Muscle layer of duodenum (tissue), 2 donors: Measurements from ENCODE around the gene FAM228B.
A peak's percentile ranks its signal among the peaks of the same experiment; 100 is the strongest.

ENCODE experiments used
- H3K27ac ChIP-seq: one replicate; pipeline ENCODE4 v1.7.0; 2013; ENCODE audit warnings: mild to moderate bottlenecking, low read length
- H3K27me3 ChIP-seq: one replicate; pipeline ENCODE4 v1.7.0; 2013; ENCODE audit warnings: low read depth, mild to moderate bottlenecking, control low read depth, low read length
- H3K36me3 ChIP-seq, 2 donors: one replicate each; pipeline ENCODE4 v1.7.0; 2013; ENCODE audit warnings: low read length in 2 of 2, control low read depth in 1 of 2, mild to moderate bottlenecking in 1 of 2; ENCODE audit not compliant: insufficient read depth in 2 of 2, control insufficient read depth in 1 of 2
- H3K4me1 ChIP-seq, 2 donors: one replicate each; pipeline ENCODE4 v1.7.0; 2013; ENCODE audit warnings: low read length in 2 of 2, mild to moderate bottlenecking in 2 of 2, control low read depth in 1 of 2, moderate library complexity in 1 of 2; ENCODE audit not compliant: insufficient read depth in 2 of 2, control insufficient read depth in 1 of 2
- H3K4me3 ChIP-seq, 2 donors: one replicate each; pipeline ENCODE4 v1.7.0; 2013; ENCODE audit warnings: low read length in 2 of 2, low read depth in 1 of 2, mild to moderate bottlenecking in 1 of 2
- H3K9me3 ChIP-seq, 2 donors: one replicate each; pipeline ENCODE4 v1.7.0; 2013; ENCODE audit warnings: low read length in 2 of 2, control low read depth in 1 of 2, mild to moderate bottlenecking in 1 of 2; ENCODE audit not compliant: control insufficient read depth in 1 of 2
- donor health status: healthy.

FAM228B gene

GRCh38 chr2:24123195-24123921, at the start of gene FAM228B, which contains the start of gene PFN4:
Gene FAM228B (plus strand): TSS chr2:24123469. CDS start chr2:24124362, 893 bp downstream.
Gene PFN4 (minus strand): TSS chr2:24123334. CDS start chr2:24122535, 799 bp downstream.
- Histone ChIP-seq H3K27me3 (no peaks in the 10 kb centered on the region), H3K9me3 (no peaks in the 10 kb centered on the region), H3K27ac (peak within 1 kb of the TSS; percentile 65), H3K4me1 (peaks cover 0 to 16% of the 10 kb centered on the region in 2 donors), H3K36me3 (no peaks in the 10 kb centered on the region), H3K4me3 (peak within 1 kb of the TSS; percentile 63 to 74)

GRCh38 chr2:24073816-24074215, 49.5 kb upstream of the FAM228B start:
- Histone ChIP-seq H3K4me3 (no peak overlapping the region), H3K36me3 (peaks cover 18 to 20% of the 10 kb centered on the region in 2 donors), H3K27me3 (no peaks in the 10 kb centered on the region), H3K4me1 (peaks cover 0 to 17% of the 10 kb centered on the region in 2 donors), H3K27ac (no peak overlapping the region), H3K9me3 (no peaks in the 10 kb centered on the region)

GRCh38 chr2:24075259-24075658, 48.0 kb upstream of the FAM228B start:
- Histone ChIP-seq H3K27me3 (no peaks in the 10 kb centered on the region), H3K4me3 (peak overlapping the region; percentile 94 to 96), H3K9me3 (no peaks in the 10 kb centered on the region), H3K4me1 (peaks cover 0 to 17% of the 10 kb centered on the region in 2 donors), H3K36me3 (peaks cover 15 to 19% of the 10 kb centered on the region in 2 donors), H3K27ac (peak overlapping the region; percentile 88)

GRCh38 chr2:24075915-24076848, 47.1 kb upstream of the FAM228B start, which contains the start of gene SF3B6:
Gene SF3B6 (minus strand): TSS chr2:24076326. CDS start chr2:24076229, 97 bp downstream.
- Histone ChIP-seq H3K36me3 (peaks cover 20 to 27% of the 10 kb centered on the region in 2 donors), H3K9me3 (no peaks in the 10 kb centered on the region), H3K4me1 (peaks cover 0 to 17% of the 10 kb centered on the region in 2 donors), H3K4me3 (peak within 1 kb of the TSS; percentile 94 to 96), H3K27ac (peak within 1 kb of the TSS; percentile 90), H3K27me3 (no peaks in the 10 kb centered on the region)

GRCh38 chr2:24076849-24077534, 46.3 kb upstream of the FAM228B start:
- peaks cover 0 to 17% of the 10 kb centered on the region in 2 donors for H3K4me1 ChIP-seq
- no peaks in the 10 kb centered on the region for H3K9me3 ChIP-seq
- no peaks in the 10 kb centered on the region for H3K27me3 ChIP-seq
- H3K4me3 ChIP-seq = peak overlapping the region; percentile 94 to 96
- H3K36me3 ChIP-seq = peaks cover 23 to 32% of the 10 kb centered on the region in 2 donors
- peak overlapping the region; percentile 90 for H3K27ac ChIP-seq

- H3K27me3 ChIP-seq = no peaks in the 10 kb centered on the region
- H3K4me1 ChIP-seq = peaks cover 0 to 17% of the 10 kb centered on the region in 2 donors
- peak overlapping the region; percentile 94 to 96 for H3K4me3 ChIP-seq
- H3K9me3 ChIP-seq = no peaks in the 10 kb centered on the region
- H3K36me3 ChIP-seq = peaks cover 22 to 29% of the 10 kb centered on the region in 2 donors
- peak overlapping the region; percentile 90 for H3K27ac ChIP-seq
Measured at GRCh38 chr2:24077535-24077877, 45.8 kb upstream of the FAM228B start.

GRCh38 chr2:24077879-24078278, 45.4 kb upstream of the FAM228B start:
- Histone ChIP-seq H3K4me1 (peaks cover 0 to 19% of the 10 kb centered on the region in 2 donors), H3K4me3 (peak overlapping the region; percentile 94 to 96), H3K27ac (peak overlapping the region; percentile 90), H3K36me3 (peaks cover 19 to 25% of the 10 kb centered on the region in 2 donors), H3K9me3 (no peaks in the 10 kb centered on the region), H3K27me3 (no peaks in the 10 kb centered on the region)

- Histone ChIP-seq H3K4me1 (peaks cover 7 to 29% of the 10 kb centered on the region in 2 donors), H3K36me3 (peaks cover 14 to 26% of the 10 kb centered on the region in 2 donors), H3K27ac (no peak overlapping the region), H3K9me3 (no peaks in the 10 kb centered on the region), H3K27me3 (no peaks in the 10 kb centered on the region), H3K4me3 (no peak overlapping the region)
Measured at GRCh38 chr2:24080701-24081100, 42.6 kb upstream of the FAM228B start.

GRCh38 chr2:24082787-24083566, 40.3 kb upstream of the FAM228B start:
- H3K4me1 ChIP-seq = peaks cover 7 to 22% of the 10 kb centered on the region in 2 donors
- H3K27me3 ChIP-seq = no peaks in the 10 kb centered on the region
- H3K27ac ChIP-seq = peak overlapping the region; percentile 85
- no peaks in the 10 kb centered on the region for H3K9me3 ChIP-seq
- H3K4me3 ChIP-seq = peak overlapping the region; percentile 56 to 72
- peaks cover 19 to 26% of the 10 kb centered on the region in 2 donors for H3K36me3 ChIP-seq
